PC-3 (cell line): ENCODE measurements around the gene HSPA6. TPM values are rescaled to one million over a fixed set of nuclear protein-coding genes. Genes with fewer than 3 reads are reported as not detected.
"Not testable (repeated sequence)": the region's sequence is repeated elsewhere in the genome, so short reads cannot be mapped to it uniquely, and the experiment has no call there.

Experiments used
- ATAC-seq: fragments of 200-7000 bp; cut with Tn5 transposase; 2 replicates; pipeline ENCODE4 v1.9.1; 2020; ENCODE audit warnings: mild to moderate bottlenecking, moderate library complexity
- BruUV-seq: library from RNA; stranded (reverse); fragments of 400-500 nt; replicated peaks from 2 replicates; lab custom pipeline; 2021; lab: Mats Ljungman, UMichigan
- CTCF ChIA-PET: fragments of 300-600 bp; sonication (Branson Sonifier 250); formaldehyde crosslinking; loops from one replicate; lab custom pipeline; 2022; ENCODE audit warnings: antibody characterized with exemption; lab: Charles Lee
- POLR2A ChIA-PET: fragments of 300-600 bp; sonication (Branson Sonifier 250); formaldehyde crosslinking; loops from one replicate; lab custom pipeline; 2022; ENCODE audit warnings: antibody characterized with exemption; ENCODE audit not compliant: unreplicated experiment; lab: Charles Lee
- DNase-seq: peaks from one replicate; pipeline ENCODE4 v3.0.0-alpha.2; 2015
- H2AFZ ChIP-seq: fragments of 300-600 bp; sonication (generic); 2 replicates; pipeline ENCODE4 v1.6.0; 2016; ENCODE audit warnings: antibody characterized with exemption, low read length
- H3F3A ChIP-seq: fragments of 300-600 bp; sonication (generic); one replicate; pipeline ENCODE4 v1.6.0; 2017; ENCODE audit warnings: antibody characterized with exemption, low read length, control low read depth, mild to moderate bottlenecking; ENCODE audit not compliant: unreplicated experiment
- H3K27ac ChIP-seq: fragments of 300-600 bp; sonication (generic); 2 replicates; pipeline ENCODE4 v1.5.1; 2016; ENCODE audit warnings: mild to moderate bottlenecking, low read length
- H3K27me3 ChIP-seq: fragments of 300-600 bp; sonication (generic); 2 replicates; pipeline ENCODE4 v1.6.1; 2016; ENCODE audit warnings: low read length, mixed read lengths
- H3K36me3 ChIP-seq: fragments of 300-600 bp; sonication (generic); 2 replicates; pipeline ENCODE4 v1.6.1; 2016; ENCODE audit warnings: low read depth, mixed run types, low read length, mixed read lengths
- H3K4me1 ChIP-seq: fragments of 300-600 bp; sonication (generic); 2 replicates; pipeline ENCODE4 v1.5.1; 2016; ENCODE audit warnings: low read length; ENCODE audit not compliant: insufficient read depth
- H3K4me2 ChIP-seq: fragments of 300-600 bp; sonication (generic); 2 replicates; pipeline ENCODE4 v1.6.0; 2016; ENCODE audit warnings: low read length
- H3K4me3 ChIP-seq: fragments of 300-600 bp; sonication (generic); 2 replicates; pipeline ENCODE4 v1.5.1; 2016; ENCODE audit warnings: mild to moderate bottlenecking, low read length, mixed read lengths
- H3K79me2 ChIP-seq: fragments of 300-600 bp; sonication (generic); 2 replicates; pipeline ENCODE4 v1.6.1; 2017; ENCODE audit warnings: low read length, mixed read lengths
- H3K9ac ChIP-seq: fragments of 300-600 bp; sonication (generic); 2 replicates; pipeline ENCODE4 v1.6.0; 2016; ENCODE audit warnings: mild to moderate bottlenecking, low read length
- H3K9me2 ChIP-seq: fragments of 300-600 bp; sonication (generic); replicated peaks from 2 replicates; pipeline ENCODE4 v1.6.1; 2016; ENCODE audit warnings: mixed run types, low read length, mixed read lengths
- H3K9me3 ChIP-seq: fragments of 300-600 bp; sonication (generic); 2 replicates; pipeline ENCODE4 v1.6.1; 2016; ENCODE audit warnings: low read length, mixed read lengths
- H4K20me1 ChIP-seq: fragments of 300-600 bp; sonication (generic); 2 replicates; pipeline ENCODE4 v1.6.1; 2016; ENCODE audit warnings: low read length, mixed read lengths
- EZH2 ChIP-seq: fragments of 300-600 bp; sonication (generic); IDR thresholded peaks from one replicate; pipeline ENCODE4 v1.6.1; 2017; ENCODE audit warnings: antibody characterized with exemption, mild to moderate bottlenecking, low read length; ENCODE audit not compliant: unreplicated experiment
- EZH2phosphoT487 ChIP-seq: fragments of 300-600 bp; sonication (generic); IDR thresholded peaks from 2 replicates; pipeline ENCODE4 v1.6.1; 2018; ENCODE audit warnings: mild to moderate bottlenecking, antibody characterized with exemption, low read length, borderline replicate concordance
- intact Hi-C: fragments of 100-400 bp; cut with micrococcal nuclease; formaldehyde crosslinking; loops from 2 replicates; pipeline ENCODE4 v1.9.0; 2023
- total RNA-seq: library from RNA; depleted of rRNA; stranded (reverse); fragments of >200 nt; gene quantifications from 2 replicates; pipeline ENCODE4 v1.2.3, GENCODE V29; 2014
- TF ChIP-seq, protein P1 (sequence below): fragments of 300-600 bp; sonication (generic); conservative IDR thresholded peaks from 2 replicates; pipeline ENCODE4 v1.5.1; 2017; ENCODE audit warnings: antibody characterized with exemption, low read depth, mild to moderate bottlenecking, low read length

HSPA6 gene
- total RNA-seq, 1 experiment from 2014 or later: 4.3 TPM

DNA sequence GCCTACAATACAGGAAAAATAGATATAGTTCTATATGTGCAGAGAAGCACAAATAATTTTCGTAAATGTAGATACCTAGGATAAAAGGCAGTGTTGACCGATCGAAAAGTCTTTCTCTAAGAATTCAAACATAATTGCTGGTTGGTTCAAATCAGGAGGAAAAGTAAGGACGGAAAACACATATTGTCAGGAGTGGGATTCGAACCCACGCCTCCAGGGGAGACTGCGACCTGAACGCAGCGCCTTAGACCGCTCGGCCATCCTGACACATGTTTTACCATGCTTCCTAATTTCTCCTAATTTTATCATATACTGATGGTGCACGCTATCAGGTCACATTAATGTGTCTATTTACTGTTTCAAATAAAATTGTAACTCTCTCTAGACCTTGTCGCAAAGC is 5.8 kb downstream of the HSPA6 start:
- peak overlapping the region; percentile 73; the same call in 1 of the 2 replicates for H3K9ac ChIP-seq
- peak overlapping the region; percentile 84 for H2AFZ ChIP-seq
- ATAC-seq: peak; percentile 60
- CTCF ChIA-PET, H3K27me3 ChIP-seq, H3K36me3 ChIP-seq, H3K9me3 ChIP-seq, H3K9me2 ChIP-seq, H3F3A ChIP-seq, H3K79me2 ChIP-seq, H4K20me1 ChIP-seq: not testable (repeated sequence)
- H3K4me2 ChIP-seq: peak overlapping the region; percentile 85
- peak; percentile 93 for DNase-seq
- POLR2A ChIA-PET: interaction anchor here (0.6 kb wide), 1 partner anchor 65 kb away, joined by 11 read pairs; no protein-coding TSS in a partner anchor
- H3K27ac ChIP-seq: 0 out of 2 replicates have a peak overlapping the region, but pooled peaks have one; percentile 6
- BruUV-seq: TSS peak; percentile 87
- H3K4me3 ChIP-seq: peak overlapping the region; percentile 69
- peaks cover 12% of the 10 kb centered on the region for H3K4me1 ChIP-seq
- intact Hi-C loops: loop anchor here (2.0 to 10.0 kb wide), 3 partner anchors 43 to 135 kb away; no protein-coding TSS in a partner anchor

DNA sequence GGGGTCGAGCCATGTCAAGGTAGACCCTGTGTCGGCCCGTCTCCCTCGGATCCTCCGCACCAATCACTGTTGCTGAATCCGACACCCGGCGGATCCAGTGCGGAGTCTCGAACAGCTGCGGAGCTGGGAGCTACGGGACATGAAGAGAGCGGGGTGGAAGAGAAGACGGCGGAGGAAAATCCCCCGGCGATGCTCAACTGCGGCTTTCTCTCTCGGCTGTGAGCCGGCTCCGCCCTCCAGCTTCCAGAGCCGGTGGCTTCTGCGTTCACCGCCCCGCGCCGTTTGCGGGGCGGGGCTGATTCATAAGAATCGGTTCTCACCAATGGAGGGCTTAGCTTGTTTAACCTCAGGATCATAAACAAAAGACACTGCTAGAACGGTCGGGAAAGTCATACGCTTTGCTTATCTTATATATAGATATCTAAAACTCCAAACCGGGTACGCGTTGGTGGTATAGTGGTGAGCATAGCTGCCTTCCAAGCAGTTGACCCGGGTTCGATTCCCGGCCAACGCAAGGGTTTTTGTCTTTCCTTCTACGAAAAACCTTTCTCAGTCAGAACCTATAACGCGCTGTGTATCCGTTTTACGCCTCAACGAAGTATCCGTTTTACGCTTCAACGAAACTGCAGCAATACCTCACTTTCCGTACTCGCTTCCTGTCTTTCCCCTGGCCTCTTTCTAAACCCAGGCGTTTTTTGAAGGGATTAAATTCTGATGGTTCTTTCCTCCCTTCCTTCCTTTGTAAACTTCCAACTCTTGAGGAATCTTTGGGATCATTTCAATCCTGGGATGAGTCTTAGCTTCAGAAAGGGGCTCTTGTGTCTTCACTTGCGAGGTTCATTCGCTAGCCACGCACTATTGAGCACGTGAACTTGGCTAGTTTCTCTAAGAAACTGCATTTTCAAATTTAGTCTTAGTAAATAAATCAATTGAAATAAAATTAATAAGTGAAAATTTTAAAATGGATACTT is 6.6 kb downstream of the HSPA6 start:
- H3K9me3 ChIP-seq, H3K36me3 ChIP-seq, H3K27me3 ChIP-seq, CTCF ChIA-PET, H3K79me2 ChIP-seq, H4K20me1 ChIP-seq, H3K9me2 ChIP-seq, H3F3A ChIP-seq: not testable (repeated sequence)
- peak overlapping the region; percentile 69 for H3K4me3 ChIP-seq
- peak overlapping the region; percentile 67 for H3K27ac ChIP-seq
- peak overlapping the region; percentile 73 for H3K9ac ChIP-seq
- intact Hi-C loops: loop anchor here (2.0 to 10.0 kb wide), 3 partner anchors 44 to 136 kb away; no protein-coding TSS in a partner anchor
- POLR2A ChIA-PET: interaction anchor here (0.6 to 0.9 kb wide), 3 partner anchors 46 to 219 kb away, joined by 4 to 6 read pairs (median 5); partner anchors contain the start of gene DUSP12
- peak overlapping the region; percentile 84 for H2AFZ ChIP-seq
- ATAC-seq (peak; percentile 80), DNase-seq (peak; percentile 100)
- peaks cover 12% of the 10 kb centered on the region for H3K4me1 ChIP-seq
- TSS peak; percentile 80 for BruUV-seq
- H3K4me2 ChIP-seq: peak overlapping the region; percentile 85

DNA sequence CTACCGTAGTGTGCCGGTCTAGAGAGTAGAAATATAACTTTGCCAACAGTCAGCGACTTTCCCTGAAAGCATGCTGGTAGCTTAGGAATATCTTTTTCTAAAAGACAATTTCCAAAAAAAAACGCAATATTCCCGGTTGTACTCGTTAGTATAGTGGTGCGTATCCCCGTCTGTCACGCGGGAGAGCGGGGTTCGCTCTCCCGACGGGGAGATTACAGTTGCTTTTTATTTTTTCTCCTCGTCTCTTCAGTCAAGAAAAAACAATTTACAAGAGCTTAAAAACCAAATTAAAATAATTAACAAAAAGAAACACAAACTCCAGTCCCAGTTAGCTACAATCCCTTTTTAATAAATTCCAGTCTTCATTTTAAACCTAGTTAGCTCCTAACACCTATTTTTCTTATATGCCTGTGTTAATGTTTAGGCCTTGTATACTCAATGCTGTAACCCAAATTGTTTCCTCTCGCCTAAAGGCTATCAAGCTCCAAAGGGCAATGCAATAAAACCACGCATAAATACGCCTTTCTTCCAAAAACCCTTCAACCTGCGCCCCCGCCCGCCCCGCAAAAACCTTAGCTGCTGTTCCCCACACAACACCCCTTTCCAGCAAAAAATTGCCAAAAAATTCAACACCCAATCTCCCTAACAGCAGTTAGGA is 7.8 kb downstream of the HSPA6 start:
- Histone ChIP-seq H3K36me3 (no peaks in the 10 kb centered on the region), H3K4me3 (peak overlapping the region; percentile 69), H3K4me2 (peak overlapping the region; percentile 85), H3K9ac (peak overlapping the region; percentile 73; the same call in 1 of the 2 replicates), H3K9me2 (no peaks in the 10 kb centered on the region), H3F3A (no peaks in the 10 kb centered on the region), H3K27me3 (no peaks in the 10 kb centered on the region), H3K9me3 (no peaks in the 10 kb centered on the region), H3K79me2 (no peaks in the 10 kb centered on the region), H3K27ac (no peak overlapping the region), H4K20me1 (no peaks in the 10 kb centered on the region), H3K4me1 (peaks cover 12% of the 10 kb centered on the region), H2AFZ (peak overlapping the region; percentile 84)
- POLR2A ChIA-PET: interaction anchor here (0.6 kb wide), 1 partner anchor 129 kb away, joined by 4 read pairs; no protein-coding TSS in a partner anchor
- intact Hi-C loops: loop anchor here (2.0 to 10.0 kb wide), 3 partner anchors 45 to 137 kb away; no protein-coding TSS in a partner anchor
- BruUV-seq: no TSS peak
- no peak for TF ChIP-seq EZH2phosphoT487
- TF ChIP-seq, protein P1, sequence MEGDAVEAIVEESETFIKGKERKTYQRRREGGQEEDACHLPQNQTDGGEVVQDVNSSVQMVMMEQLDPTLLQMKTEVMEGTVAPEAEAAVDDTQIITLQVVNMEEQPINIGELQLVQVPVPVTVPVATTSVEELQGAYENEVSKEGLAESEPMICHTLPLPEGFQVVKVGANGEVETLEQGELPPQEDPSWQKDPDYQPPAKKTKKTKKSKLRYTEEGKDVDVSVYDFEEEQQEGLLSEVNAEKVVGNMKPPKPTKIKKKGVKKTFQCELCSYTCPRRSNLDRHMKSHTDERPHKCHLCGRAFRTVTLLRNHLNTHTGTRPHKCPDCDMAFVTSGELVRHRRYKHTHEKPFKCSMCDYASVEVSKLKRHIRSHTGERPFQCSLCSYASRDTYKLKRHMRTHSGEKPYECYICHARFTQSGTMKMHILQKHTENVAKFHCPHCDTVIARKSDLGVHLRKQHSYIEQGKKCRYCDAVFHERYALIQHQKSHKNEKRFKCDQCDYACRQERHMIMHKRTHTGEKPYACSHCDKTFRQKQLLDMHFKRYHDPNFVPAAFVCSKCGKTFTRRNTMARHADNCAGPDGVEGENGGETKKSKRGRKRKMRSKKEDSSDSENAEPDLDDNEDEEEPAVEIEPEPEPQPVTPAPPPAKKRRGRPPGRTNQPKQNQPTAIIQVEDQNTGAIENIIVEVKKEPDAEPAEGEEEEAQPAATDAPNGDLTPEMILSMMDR: no peak
- TF ChIP-seq EZH2: no peak
- CTCF ChIA-PET: no interaction called here
- ATAC-seq (no peak), DNase-seq (no peak)

DNA sequence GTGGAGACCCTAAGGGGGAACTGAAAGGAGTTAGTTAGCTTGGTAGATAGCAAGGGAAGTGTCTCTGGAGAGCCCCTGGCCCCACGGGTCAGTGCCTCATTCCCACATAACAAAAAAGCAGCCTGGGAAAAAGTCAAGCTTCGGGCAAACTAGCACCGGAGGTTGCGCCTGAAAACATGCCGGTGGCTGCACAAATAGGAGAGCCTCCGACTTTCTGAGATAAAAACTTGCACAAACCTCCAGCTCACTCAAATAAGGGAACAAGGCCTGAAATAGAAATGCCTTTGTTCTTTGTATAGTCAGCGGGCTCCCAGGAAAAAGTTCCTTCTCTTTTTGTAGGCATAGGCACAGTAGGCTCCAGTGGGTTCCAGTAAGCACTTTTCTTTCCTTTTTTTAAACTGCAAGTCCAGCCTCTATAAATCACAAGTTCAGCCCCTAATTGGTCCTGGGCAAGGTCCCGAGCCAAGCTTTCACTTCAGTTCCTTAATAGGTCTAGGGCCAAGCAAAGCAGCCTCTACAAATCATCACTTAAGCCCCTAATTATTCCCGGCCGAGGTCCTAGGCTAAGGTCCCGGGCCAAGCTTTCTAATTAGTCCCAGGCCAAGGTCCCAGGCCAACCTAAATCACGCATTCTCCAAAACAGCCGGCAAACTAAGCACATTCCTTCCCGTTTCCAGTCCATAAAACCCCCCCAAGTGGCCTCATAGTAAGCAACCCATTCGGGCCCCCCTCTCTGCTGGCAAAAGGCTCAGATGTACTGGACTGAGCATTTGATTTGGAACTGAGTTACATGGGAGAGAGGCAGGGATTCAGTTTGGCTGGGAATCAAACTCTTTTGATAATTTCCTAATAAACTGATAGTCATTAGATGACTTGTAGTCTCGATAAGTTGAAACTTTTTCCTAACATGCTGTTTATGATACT is 8.6 kb downstream of the HSPA6 start:
- H3K9me2 ChIP-seq, H3K9me3 ChIP-seq, H3K9ac ChIP-seq, H3K4me2 ChIP-seq, H3K27ac ChIP-seq, H2AFZ ChIP-seq, H3K79me2 ChIP-seq, H3K4me3 ChIP-seq, H3K36me3 ChIP-seq, H3F3A ChIP-seq, H3K27me3 ChIP-seq, DNase-seq, CTCF ChIA-PET, H4K20me1 ChIP-seq, ATAC-seq, POLR2A ChIA-PET, BruUV-seq: not testable (repeated sequence)
- intact Hi-C loops: loop anchor here (10.0 kb wide), 1 partner anchor 138 kb away; no protein-coding TSS in a partner anchor
- H3K4me1 ChIP-seq: peaks cover 12% of the 10 kb centered on the region
